ENCODE results near the gene PRR4. TPM values are rescaled to one million over a fixed set of nuclear protein-coding genes. Genes with fewer than 3 reads are reported as not detected.

PRR4 gene
- total and polyA plus RNA-seq, 2 donors (not counting 3 experiments of a cell fraction or from before 2014, with no cell fraction given): 2.4 to 2.8 TPM

GRCh38 chr12:10891937-10892336 lies 42.7 kb upstream of the PRR4 start:
- Histone ChIP-seq H3K79me2 (ENCODE audit: control insufficient read depth, insufficient read depth, low read length) (no peaks in the 10 kb centered on the region), H3K27ac (ENCODE audit: insufficient read depth, low read depth, low read length) (no peak overlapping the region), H3K9ac (replicated peaks; ENCODE audit: extremely low read depth, insufficient read depth, low read length) (no peak overlapping the region), H3K9me1 (replicated peaks; ENCODE audit: control insufficient read depth, extremely low read depth, insufficient read depth, low read length) (no peaks in the 10 kb centered on the region), H3K4me1 (ENCODE audit: control insufficient read depth, extremely low read depth, insufficient read depth, low read length) (no peaks in the 10 kb centered on the region), H2AFZ (ENCODE audit: low read depth, low read length) (no peak overlapping the region), H4K20me1 (replicated peaks; ENCODE audit: control insufficient read depth, extremely low read depth, insufficient read depth, low read length) (no peaks in the 10 kb centered on the region), H3K4me2 (ENCODE audit: insufficient read depth, low read length) (no peak overlapping the region), H3K36me3 (ENCODE audit: control insufficient read depth in 2 of 2, extremely low read depth in 1 of 2, insufficient read depth in 2 of 2, low read length in 2 of 2) (no peaks in the 10 kb centered on the region), H3K9me3 (replicated peaks; ENCODE audit: control insufficient read depth, insufficient read depth, low read length) (no peaks in the 10 kb centered on the region), H3K27me3 (ENCODE audit: control insufficient read depth in 2 of 2, insufficient read depth in 2 of 2, low read length in 2 of 2) (no peaks in the 10 kb centered on the region), H3K4me3 (replicated peaks in 1 of 3; ENCODE audit: insufficient read depth in 1 of 3, low read depth in 1 of 3, low read length in 3 of 3) (no peak overlapping the region)
- POLR2A ChIA-PET: no interaction called here
- CTCF ChIA-PET: interaction anchor here (1.2 kb wide), 1 partner anchor 41 kb away, joined by 3 read pairs; no protein-coding TSS in a partner anchor
- DNase-seq (ENCODE audit: low read depth, low spot score) (no peak), FAIRE-seq (no peak)
- BruUV-seq (replicated peaks): no TSS peak
- intact Hi-C loops (cut with micrococcal nuclease) (no loop called here), dilution Hi-C loops (cut with MboI; ENCODE audit: extremely low pct_ligation_motif_present, low sequenced_read_pairs) (no loop called here)
- no peak for TF ChIP-seq POLR2A (IDR thresholded peaks at IDR 0.05; ENCODE audit: low read depth, low read length)
- no peak for TF ChIP-seq EZH2 (IDR thresholded peaks at IDR 0.05; ENCODE audit: borderline replicate concordance, low read depth, low read length, severe bottlenecking)
- TF ChIP-seq POLR2AphosphoS5 (IDR thresholded peaks at IDR 0.05; ENCODE audit: insufficient read depth, low read depth, low read length): no peak
- TF ChIP-seq GATA2 (IDR thresholded peaks at IDR 0.05; ENCODE audit: insufficient read depth, insufficient read length, low read depth, low read length): no peak
- TF ChIP-seq, protein P1, sequence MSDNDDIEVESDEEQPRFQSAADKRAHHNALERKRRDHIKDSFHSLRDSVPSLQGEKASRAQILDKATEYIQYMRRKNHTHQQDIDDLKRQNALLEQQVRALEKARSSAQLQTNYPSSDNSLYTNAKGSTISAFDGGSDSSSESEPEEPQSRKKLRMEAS (IDR thresholded peaks at IDR 0.05; ENCODE audit: insufficient read depth, insufficient read length): no peak
- TF ChIP-seq, protein P2, sequence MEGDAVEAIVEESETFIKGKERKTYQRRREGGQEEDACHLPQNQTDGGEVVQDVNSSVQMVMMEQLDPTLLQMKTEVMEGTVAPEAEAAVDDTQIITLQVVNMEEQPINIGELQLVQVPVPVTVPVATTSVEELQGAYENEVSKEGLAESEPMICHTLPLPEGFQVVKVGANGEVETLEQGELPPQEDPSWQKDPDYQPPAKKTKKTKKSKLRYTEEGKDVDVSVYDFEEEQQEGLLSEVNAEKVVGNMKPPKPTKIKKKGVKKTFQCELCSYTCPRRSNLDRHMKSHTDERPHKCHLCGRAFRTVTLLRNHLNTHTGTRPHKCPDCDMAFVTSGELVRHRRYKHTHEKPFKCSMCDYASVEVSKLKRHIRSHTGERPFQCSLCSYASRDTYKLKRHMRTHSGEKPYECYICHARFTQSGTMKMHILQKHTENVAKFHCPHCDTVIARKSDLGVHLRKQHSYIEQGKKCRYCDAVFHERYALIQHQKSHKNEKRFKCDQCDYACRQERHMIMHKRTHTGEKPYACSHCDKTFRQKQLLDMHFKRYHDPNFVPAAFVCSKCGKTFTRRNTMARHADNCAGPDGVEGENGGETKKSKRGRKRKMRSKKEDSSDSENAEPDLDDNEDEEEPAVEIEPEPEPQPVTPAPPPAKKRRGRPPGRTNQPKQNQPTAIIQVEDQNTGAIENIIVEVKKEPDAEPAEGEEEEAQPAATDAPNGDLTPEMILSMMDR (IDR thresholded peaks at IDR 0.05; ENCODE audit: extremely low read depth in 1 of 2, insufficient read depth in 1 of 2, low read depth in 1 of 2, low read length in 2 of 2): no peak
- TF ChIP-seq MYC (IDR thresholded peaks at IDR 0.05; ENCODE audit: low read depth, low read length): no peak
- TF ChIP-seq FOS (IDR thresholded peaks at IDR 0.05; ENCODE audit: borderline replicate concordance, insufficient read depth, low read length): no peak

Measured in endothelial cell of umbilical vein (primary cell).